Naive thymus-derived CD4-positive, alpha-beta T cell (primary cell): ENCODE measurements around the gene ALPK1. TPM values are rescaled to one million over a fixed set of nuclear protein-coding genes. Genes with fewer than 3 reads are reported as not detected.
A peak's percentile ranks its signal among the peaks of the same experiment; 100 is the strongest.

ENCODE experiments used
- ATAC-seq: fragments of 150-1000 bp; cut with Tn5 transposase; 2 replicates; pipeline ENCODE4 v1.10.0; 2021; ENCODE audit warnings: mild to moderate bottlenecking, moderate library complexity
- CTCF ChIA-PET: fragments of 350-600 bp; sonication (Branson Sonifier 250); formaldehyde crosslinking; loops from one replicate; lab custom pipeline; 2021; ENCODE audit warnings: antibody characterized with exemption; lab: Charles Lee
- POLR2A ChIA-PET: fragments of 350-600 bp; sonication (Branson Sonifier 250); formaldehyde crosslinking; loops from one replicate; lab custom pipeline; 2021; ENCODE audit warnings: antibody characterized with exemption, inconsistent platforms; lab: Charles Lee
- DNase-seq, 9 donors: peaks; one replicate each; pipeline versions ENCODE4 v3.0.0 to v3.0.0-alpha.2; 2020 to 2022; ENCODE audit warnings: mixed read lengths in 1 of 9
- H3K27ac ChIP-seq: one replicate; pipeline ENCODE4 v1.7.0; 2013; ENCODE audit warnings: mild to moderate bottlenecking, low read depth, low read length, moderate library complexity
- H3K27me3 ChIP-seq, 2 donors: one replicate each; pipeline ENCODE4 v1.7.0; 2013; ENCODE audit warnings: low read length in 2 of 2, mild to moderate bottlenecking in 2 of 2, moderate library complexity in 2 of 2; ENCODE audit not compliant: control insufficient read depth in 2 of 2, insufficient read depth in 2 of 2
- H3K36me3 ChIP-seq, 3 experiments: 1 replicate in 2 of 3; 2 replicates in 1 of 3; pipeline ENCODE4 v1.7.0; 2013; ENCODE audit warnings: low read length in 3 of 3, mild to moderate bottlenecking in 3 of 3, moderate library complexity in 1 of 3; ENCODE audit not compliant: insufficient read depth in 3 of 3, control insufficient read depth in 2 of 3
- H3K4me1 ChIP-seq, 2 donors: one replicate each; pipeline ENCODE4 v1.7.0; 2013; ENCODE audit warnings: low read length in 2 of 2, mild to moderate bottlenecking in 2 of 2, moderate library complexity in 1 of 2; ENCODE audit not compliant: control insufficient read depth in 2 of 2, insufficient read depth in 2 of 2
- H3K4me3 ChIP-seq: 2 replicates; pipeline ENCODE4 v1.7.0; 2013; ENCODE audit warnings: mild to moderate bottlenecking, low read length
- H3K9me3 ChIP-seq, 3 experiments: 1 replicate in 2 of 3; 2 replicates in 1 of 3; pipeline ENCODE4 v1.7.0; 2013; ENCODE audit warnings: low read length in 3 of 3; ENCODE audit not compliant: control insufficient read depth in 2 of 3
- H3K27ac Mint-ChIP-seq, 9 donors: one replicate each; pipeline ENCODE4 v1.8.0; 2020 to 2022; ENCODE audit warnings: mixed read lengths in 9 of 9, mild to moderate bottlenecking in 8 of 9, moderate library complexity in 5 of 9, inconsistent platforms in 2 of 9
- H3K27me3 Mint-ChIP-seq, 5 donors: one replicate each; pipeline ENCODE4 v1.8.0; 2021 to 2022; ENCODE audit warnings: mixed read lengths in 5 of 5, mild to moderate bottlenecking in 1 of 5
- H3K36me3 Mint-ChIP-seq, 5 donors: one replicate each; pipeline ENCODE4 v1.8.0; 2020 to 2022; ENCODE audit warnings: mixed read lengths in 5 of 5, mild to moderate bottlenecking in 3 of 5, inconsistent platforms in 1 of 5
- H3K4me1 Mint-ChIP-seq, 7 donors: one replicate each; pipeline ENCODE4 v1.8.0; 2020 to 2022; ENCODE audit warnings: mixed read lengths in 7 of 7, mild to moderate bottlenecking in 3 of 7, inconsistent platforms in 1 of 7
- H3K4me3 Mint-ChIP-seq, 10 donors: one replicate each; pipeline ENCODE4 v1.8.0; 2020 to 2022; ENCODE audit warnings: mild to moderate bottlenecking in 10 of 10, mixed read lengths in 10 of 10, moderate library complexity in 6 of 10, inconsistent platforms in 2 of 10
- H3K9me3 Mint-ChIP-seq, 11 donors: one replicate each; pipeline ENCODE4 v1.8.0; 2020 to 2022; ENCODE audit warnings: mixed read lengths in 11 of 11, mild to moderate bottlenecking in 4 of 11, inconsistent platforms in 1 of 11, moderate library complexity in 1 of 11
- intact Hi-C, 2 donors: fragments of 100-400 bp; cut with micrococcal nuclease; formaldehyde crosslinking; loops; one replicate each; pipeline ENCODE4 v1.15.1; 2023
- polyA plus RNA-seq, 2 donors: library from polyadenylated mRNA; unstranded; fragments of 300-500 nt; fragmentation: Illumina TruSeq; gene quantifications; one replicate each; pipeline ENCODE4 v1.2.3, GENCODE V29; 2021
- total RNA-seq, 6 experiments: library from RNA in 5 of 6; stranded (reverse) in 5 of 6; gene quantifications; 1 replicate in 5 of 6; 2 replicates in 1 of 6; pipeline ENCODE4 v1.2.3 and lab custom pipeline; 2021 to 2026

Gene ALPK1
- total and polyA plus RNA-seq, 7 experiments from 2014 or later, result 5.0 to 35.0 (median 18.8) TPM

- intact Hi-C loops, result loop anchor here (1.0 to 10.0 kb wide), 13 partner anchors 20 to 633 kb away; partner anchors contain the start of genes AP1AR (in 2 of the 2), TIFA (in 2 of the 2), FAM241A (in 1 of the 2) and LARP7 (in 1 of the 2)
- CTCF ChIA-PET, result interaction anchor here (0.7 to 1.1 kb wide), 8 partner anchors 12 to 334 kb away, joined by 3 to 5 read pairs (median 3); no protein-coding TSS in a partner anchor
- Mint-ChIP-seq H3K36me3 (peaks cover 0 to 44% (median 21%) of the 10 kb centered on the region in 5 donors), H3K4me1 (peaks cover 10 to 34% (median 14%) of the 10 kb centered on the region in 7 donors), H3K4me3 (peak overlapping the region in 7 of 10 donors; percentile 27 to 75 (median 62)), H3K9me3 (peaks cover 0 to 4% (median 0%) of the 10 kb centered on the region in 11 donors), H3K27ac (peak overlapping the region in 3 of 9 donors; percentile 15 to 59 (median 38)), H3K27me3 (no peaks in the 10 kb centered on the region)
- Histone ChIP-seq H3K4me1 (no peaks in the 10 kb centered on the region), H3K27ac (no peak overlapping the region), H3K36me3 (peaks cover 0 to 9% (median 0%) of the 10 kb centered on the region in 3 experiments), H3K9me3 (no peaks in the 10 kb centered on the region), H3K4me3 (no peak overlapping the region), H3K27me3 (no peaks in the 10 kb centered on the region)
- POLR2A ChIA-PET, result interaction anchor here (0.6 to 1.2 kb wide), 4 partner anchors 35 to 278 kb away, joined by 3 to 7 read pairs (median 4); partner anchors contain the start of gene TIFA
- DNase-seq (peak; percentile 44 to 74 (median 71)), ATAC-seq (peak; percentile 96)
Observed at GRCh38 chr4:112321776-112322684, 24.9 kb downstream of the ALPK1 start.

- ATAC-seq, result no peak
- CTCF ChIA-PET, result interaction anchor here (0.8 to 1.1 kb wide), 6 partner anchors 13 to 224 kb away, joined by 3 to 5 read pairs (median 3); no protein-coding TSS in a partner anchor
- intact Hi-C loops, result loop anchor here (1.0 to 10.0 kb wide), 6 partner anchors 91 to 632 kb away; partner anchors contain the start of genes AP1AR (in 1 of the 2), LARP7 (in 1 of the 2) and ZGRF1 (in 1 of the 2)
Observed at GRCh38 chr4:112322866-112323265, 25.7 kb downstream of the ALPK1 start.

GRCh38 chr4:112325530-112325929 is 28.4 kb downstream of the ALPK1 start:
- Histone ChIP-seq H3K27ac (no peak overlapping the region), H3K4me3 (no peak overlapping the region), H3K4me1 (no peaks in the 10 kb centered on the region), H3K27me3 (no peaks in the 10 kb centered on the region), H3K36me3 (peaks cover 0 to 15% (median 0%) of the 10 kb centered on the region in 3 experiments), H3K9me3 (no peaks in the 10 kb centered on the region)
- Mint-ChIP-seq H3K36me3 (peaks cover 0 to 48% (median 11%) of the 10 kb centered on the region in 5 donors), H3K27me3 (no peaks in the 10 kb centered on the region), H3K4me1 (peaks cover 10 to 24% (median 14%) of the 10 kb centered on the region in 7 donors), H3K4me3 (no peak overlapping the region), H3K27ac (no peak overlapping the region), H3K9me3 (peaks cover 0 to 1% (median 0%) of the 10 kb centered on the region in 11 donors)
- intact Hi-C loops, result loop anchor here (5.0 to 10.0 kb wide), 5 partner anchors 309 to 629 kb away; partner anchors contain the start of genes LARP7 (in 1 of the 2) and ZGRF1 (in 1 of the 2)
- ATAC-seq (no peak), DNase-seq (no peak)
- CTCF ChIA-PET, result no interaction called here
- POLR2A ChIA-PET, result no interaction called here

More at GRCh38 chr4:112322866-112323265, 25.7 kb downstream of the ALPK1 start:
- peaks cover 0 to 41% (median 17%) of the 10 kb centered on the region in 5 donors for H3K36me3 Mint-ChIP-seq
- H3K27ac Mint-ChIP-seq, result peak overlapping the region in 3 of 9 donors; percentile 5 to 67 (median 31)
- Histone ChIP-seq H3K4me3 (no peak overlapping the region), H3K36me3 (peaks cover 0 to 9% (median 0%) of the 10 kb centered on the region in 3 experiments), H3K27me3 (no peaks in the 10 kb centered on the region), H3K27ac (no peak overlapping the region), H3K9me3 (no peaks in the 10 kb centered on the region), H3K4me1 (no peaks in the 10 kb centered on the region)
- H3K27me3 Mint-ChIP-seq, result no peaks in the 10 kb centered on the region
- H3K4me3 Mint-ChIP-seq, result peak overlapping the region in 1 of 10 donors; percentile 53
- POLR2A ChIA-PET, result interaction anchor here (0.6 to 1.2 kb wide), 3 partner anchors 36 to 96 kb away, joined by 3 to 7 read pairs (median 3); partner anchors contain the start of gene TIFA
- peaks cover 10 to 34% (median 14%) of the 10 kb centered on the region in 7 donors for H3K4me1 Mint-ChIP-seq
- peaks cover 0 to 1% (median 0%) of the 10 kb centered on the region in 11 donors for H3K9me3 Mint-ChIP-seq
- DNase-seq, result no peak

- Mint-ChIP-seq H3K4me3 (no peak overlapping the region), H3K4me1 (peaks cover 0 to 9% (median under 1%) of the 10 kb centered on the region in 7 donors), H3K27me3 (no peaks in the 10 kb centered on the region), H3K27ac (no peak overlapping the region), H3K9me3 (no peaks in the 10 kb centered on the region), H3K36me3 (peaks cover 0 to 56% (median 15%) of the 10 kb centered on the region in 5 donors)
- CTCF ChIA-PET, result interaction anchor here (0.6 to 3.6 kb wide), 3 partner anchors 108 to 195 kb away, joined by 3 to 14 read pairs (median 3); no protein-coding TSS in a partner anchor
- POLR2A ChIA-PET, result interaction anchor here (0.7 kb wide), 1 partner anchor 42 kb away, joined by 3 read pairs; the partner anchor contains the start of gene TIFA
- intact Hi-C loops, result loop anchor here (1.0 to 10.0 kb wide), 8 partner anchors 195 to 627 kb away; partner anchors contain the start of genes LARP7 (in 1 of the 2) and ZGRF1 (in 1 of the 2)
- Histone ChIP-seq H3K4me3 (no peak overlapping the region), H3K9me3 (no peaks in the 10 kb centered on the region), H3K36me3 (peaks cover 0 to 15% (median 0%) of the 10 kb centered on the region in 3 experiments), H3K27me3 (no peaks in the 10 kb centered on the region), H3K27ac (no peak overlapping the region), H3K4me1 (no peaks in the 10 kb centered on the region)
- DNase-seq (peak in 4 of 9 donors; percentile 21 to 27 (median 24)), ATAC-seq (peak; percentile 60)
Observed at GRCh38 chr4:112327965-112328733, 31.0 kb downstream of the ALPK1 start.

GRCh38 chr4:112328734-112329130 is 31.6 kb downstream of the ALPK1 start:
- H3K4me3 Mint-ChIP-seq, result no peak overlapping the region
- DNase-seq, result no peak
- H3K9me3 Mint-ChIP-seq, result no peaks in the 10 kb centered on the region
- peaks cover 0 to 60% (median 15%) of the 10 kb centered on the region in 5 donors for H3K36me3 Mint-ChIP-seq
- intact Hi-C loops, result loop anchor here (1.0 to 10.0 kb wide), 8 partner anchors 195 to 626 kb away; partner anchors contain the start of genes LARP7 (in 1 of the 2) and ZGRF1 (in 1 of the 2)
- ATAC-seq, result no peak
- peaks cover 0 to 9% (median 0%) of the 10 kb centered on the region in 7 donors for H3K4me1 Mint-ChIP-seq
- H3K27me3 ChIP-seq, result no peaks in the 10 kb centered on the region
- no peak overlapping the region for H3K27ac ChIP-seq
- H3K27me3 Mint-ChIP-seq, result no peaks in the 10 kb centered on the region
- H3K4me1 ChIP-seq, result no peaks in the 10 kb centered on the region
- H3K36me3 ChIP-seq, result peaks cover 0 to 15% (median 0%) of the 10 kb centered on the region in 3 experiments
- H3K4me3 ChIP-seq, result no peak overlapping the region
- no peak overlapping the region for H3K27ac Mint-ChIP-seq
- POLR2A ChIA-PET, result interaction anchor here (0.7 kb wide), 1 partner anchor 43 kb away, joined by 3 read pairs; the partner anchor contains the start of gene TIFA
- CTCF ChIA-PET, result interaction anchor here (0.6 to 3.6 kb wide), 4 partner anchors 109 to 437 kb away, joined by 3 to 14 read pairs (median 3); no protein-coding TSS in a partner anchor
- H3K9me3 ChIP-seq, result no peaks in the 10 kb centered on the region
